K562 (cell line): ENCODE results near the gene TNFAIP3. TPM values are rescaled to one million over a fixed set of nuclear protein-coding genes. Genes with fewer than 3 reads are reported as not detected.

Experiments used
- BCOR ChIP-seq: fragments of 450-650 bp; IDR thresholded peaks from 2 replicates; pipeline ENCODE4 v1.6.1; 2016
- CREB3L1 ChIP-seq: fragments of 450-650 bp; IDR thresholded peaks from 2 replicates; pipeline ENCODE4 v1.6.1; 2014; ENCODE audit warnings: low read depth, mild to moderate bottlenecking, moderate library complexity, borderline replicate concordance
- EP300 ChIP-seq: IDR thresholded peaks from 2 replicates; pipeline ENCODE4 v1.6.1; 2012; ENCODE audit warnings: low read length, improper control_type of control experiment
- GATA2 ChIP-seq: sonication (generic); formaldehyde crosslinking; IDR thresholded peaks from 2 replicates; pipeline ENCODE4 v1.4.0; 2020; ENCODE audit warnings: mild to moderate bottlenecking, missing genetic modification reagents
- GATAD2B ChIP-seq: fragments of 450-650 bp; IDR thresholded peaks from 2 replicates; pipeline ENCODE4 v1.6.1; 2017; ENCODE audit warnings: mild to moderate bottlenecking, borderline replicate concordance
- HMBOX1 ChIP-seq: sonication (generic); IDR thresholded peaks from 2 replicates; pipeline ENCODE4 v1.6.1; 2016
- JUNB ChIP-seq: fragments of 450-650 bp; formaldehyde crosslinking; conservative IDR thresholded peaks from 2 replicates; pipeline ENCODE4 v1.4.0; 2020; ENCODE audit warnings: mild to moderate bottlenecking
- KDM5B ChIP-seq: fragments of 200-600 bp; sonication (generic); IDR thresholded peaks from 2 replicates; pipeline ENCODE4 v1.6.1; 2012; ENCODE audit warnings: low read depth, mild to moderate bottlenecking, moderate library complexity, low read length, control low read depth, inconsistent platforms; ENCODE audit not compliant: insufficient replicate concordance
- MAX ChIP-seq: sonication (generic); formaldehyde crosslinking; IDR thresholded peaks from 2 replicates; pipeline ENCODE4 v1.9.0; 2022; ENCODE audit warnings: mild to moderate bottlenecking, missing genetic modification reagents
- MXI1 ChIP-seq: IDR thresholded peaks from 2 replicates; pipeline ENCODE4 v1.6.1; 2011; ENCODE audit warnings: low read depth, mild to moderate bottlenecking, improper control_type of control experiment, low read length
- NCOR1 ChIP-seq: fragments of 450-650 bp; IDR thresholded peaks from 2 replicates; pipeline ENCODE4 v1.6.1; 2016; ENCODE audit warnings: mild to moderate bottlenecking, moderate library complexity
- NEUROD1 ChIP-seq: fragments of 150-350 bp; IDR thresholded peaks from 2 replicates; pipeline ENCODE4 v1.6.1; 2014; ENCODE audit warnings: borderline replicate concordance, low read length, low read depth; ENCODE audit not compliant: partially characterized antibody
- OTX1 ChIP-seq: fragments of 450-650 bp; formaldehyde crosslinking; IDR thresholded peaks from 2 replicates; pipeline ENCODE4 v1.4.0; 2022; ENCODE audit warnings: mild to moderate bottlenecking
- PRPF4 ChIP-seq: fragments of 200-400 bp; formaldehyde crosslinking; IDR thresholded peaks from one replicate; pipeline ENCODE4 v1.6.1; 2017; ENCODE audit warnings: low read length, low read depth, mild to moderate bottlenecking; ENCODE audit not compliant: insufficient read depth, poor library complexity, severe bottlenecking
- SREBF2 ChIP-seq: sonication (generic); formaldehyde crosslinking; IDR thresholded peaks from 2 replicates; pipeline ENCODE4 v1.4.0; 2020; ENCODE audit warnings: mild to moderate bottlenecking, missing genetic modification reagents
- TCF7 ChIP-seq: sonication (generic); IDR thresholded peaks from 2 replicates; pipeline ENCODE4 v1.6.1; 2016; ENCODE audit warnings: antibody characterized with exemption, borderline replicate concordance
- YY1 ChIP-seq, 3 experiments: IDR thresholded peaks; 2 replicates each; pipeline ENCODE4 v1.6.1; 2011; ENCODE audit warnings: low read length in 2 of 3, mild to moderate bottlenecking in 2 of 3, moderate library complexity in 2 of 3, borderline replicate concordance in 1 of 3, control low read depth in 1 of 3, low read depth in 1 of 3; ENCODE audit not compliant: insufficient read depth in 3 of 3, insufficient replicate concordance in 2 of 3, control insufficient read depth in 1 of 3, insufficient read length in 1 of 3; ENCODE audit errors: extremely low read depth in 1 of 3
- ZNF280B ChIP-seq: fragments of 250-450 bp; sonication (Bioruptor Pico); IDR thresholded peaks from 2 replicates; pipeline ENCODE4 v1.5.1; 2021; ENCODE audit warnings: mild to moderate bottlenecking
- ZNF398 ChIP-seq: fragments of 250-450 bp; sonication (Bioruptor Pico); IDR thresholded peaks from 2 replicates; pipeline ENCODE4 v1.8.0; 2021; ENCODE audit warnings: moderate library complexity, mild to moderate bottlenecking, inconsistent platforms
- ZNF583 ChIP-seq: fragments of 250-450 bp; sonication (Bioruptor Pico); IDR thresholded peaks from 2 replicates; pipeline ENCODE4 v1.4.0; 2020
- ZNF584 ChIP-seq: fragments of 200-800 bp; sonication (Bioruptor generic); IDR thresholded peaks from 2 replicates; pipeline ENCODE4 v1.6.1; 2016; ENCODE audit warnings: low read depth, mild to moderate bottlenecking, missing genetic modification characterization, missing compliant biosample characterization
- polyA plus RNA-seq, 8 experiments: library from polyadenylated mRNA; depleted of rRNA in 4 of 8; stranded (reverse) in 5 of 8; unstranded in 3 of 8; fragments of >200 nt; fragmentation: Nextera tagmentation in 2 of 8; fragmentation: Illumina TruSeq in 1 of 8; extraction: Ambion mirVana in 2 of 8; extraction: Trizol in 1 of 8; gene quantifications; 2 replicates each; pipeline versions ENCODE4 v1.2.1 to v1.2.3, GENCODE V29; 2011 to 2014; ENCODE audit warnings: inconsistent platforms in 1 of 8, missing spikeins in 1 of 8
- total RNA-seq, 7 experiments: library from RNA; depleted of rRNA in 6 of 7; stranded (reverse); fragments of >200 nt in 6 of 7; fragmentation: Illumina TruSeq in 2 of 7; extraction: Trizol in 2 of 7; gene quantifications; 2 replicates each; pipeline versions ENCODE4 v1.2.1 to v1.2.3, GENCODE V29; 2011 to 2021; ENCODE audit warnings: low replicate concordance in 1 of 7

Gene TNFAIP3
- total and polyA plus RNA-seq, 9 of the 15 experiments (the other 6 are each of a cell fraction or from before 2014, with no cell fraction given), result 0.79 to 17.0 (median 6.4) TPM

- peak; percentile 100 for TF ChIP-seq EP300
- peak; percentile 88 for TF ChIP-seq GATA2 (CRISPR knock-in tag)
- TF ChIP-seq TCF7, result peak; percentile 97
- TF ChIP-seq ZNF583 (CRISPR knock-in tag), result peak; percentile 80; the same call in 1 of the 2 replicates
- TF ChIP-seq OTX1 (CRISPR knock-in tag), result peak; percentile 17; the same call in 1 of the 2 replicates
- peak; percentile 38; the same call in 1 of the 2 replicates for TF ChIP-seq CREB3L1
- TF ChIP-seq BCOR, result peak; percentile 30; the same call in 1 of the 2 replicates
- TF ChIP-seq ZNF280B (CRISPR knock-in tag), result no peak
- no peak for TF ChIP-seq SREBF2 (CRISPR knock-in tag)
- no peak; the same call in 1 of the 2 replicates for TF ChIP-seq MAX (CRISPR knock-in tag)
- TF ChIP-seq ZNF584 (CRISPR knock-in tag), result peak; percentile 78; the same call in 1 of the 2 replicates
- no peak for TF ChIP-seq PRPF4
- peak; percentile 77 for TF ChIP-seq JUNB (CRISPR knock-in tag)
- TF ChIP-seq MXI1, result peak; percentile 38; the same call in 1 of the 2 replicates
- TF ChIP-seq HMBOX1, result peak; percentile 82
- TF ChIP-seq KDM5B, result peak; percentile 65
- peak; percentile 97 for TF ChIP-seq NCOR1
- peak; percentile 96 for TF ChIP-seq NEUROD1
- peak in 1 of 3 experiments; percentile 72 for TF ChIP-seq YY1 (IDR thresholded peaks at IDR 0.05; ENCODE audit: borderline replicate concordance in 1 of 3, control insufficient read depth in 1 of 3, extremely low read depth in 1 of 3, insufficient read depth in 3 of 3, insufficient read length in 1 of 3, insufficient replicate concordance in 2 of 3, low read depth in 1 of 3, low read length in 2 of 3)
- TF ChIP-seq ZNF398 (CRISPR knock-in tag), result no peak
- TF ChIP-seq GATAD2B, result peak; percentile 94; the same call in 1 of the 2 replicates
These were observed 3.8 kb upstream of the TNFAIP3 start (continued) for GRCh38 chr6:137863091-137863797.
